Dendritic cell treated with granulocyte-macrophage colony-stimulating factor and Interleukin-4, amounts not matched to agents 40 ng/mL and 50 ng/mL, for 4 days (primary cell): ENCODE results near the gene CPNE6.

Source experiments
- H3K27ac Mint-ChIP-seq: one replicate; pipeline ENCODE4 v1.8.0; 2022; ENCODE audit warnings: mild to moderate bottlenecking, mixed read lengths
- H3K27me3 Mint-ChIP-seq: one replicate; pipeline ENCODE4 v1.8.0; 2022; ENCODE audit warnings: mild to moderate bottlenecking, mixed read lengths
- H3K36me3 Mint-ChIP-seq: one replicate; pipeline ENCODE4 v1.8.0; 2022; ENCODE audit warnings: low read depth, mixed read lengths
- H3K4me1 Mint-ChIP-seq: one replicate; pipeline ENCODE4 v1.8.0; 2022; ENCODE audit warnings: low read depth, mixed read lengths
- H3K4me3 Mint-ChIP-seq: one replicate; pipeline ENCODE4 v1.8.0; 2022; ENCODE audit warnings: mild to moderate bottlenecking, moderate library complexity, mixed read lengths
- H3K9me3 Mint-ChIP-seq: one replicate; pipeline ENCODE4 v1.8.0; 2022; ENCODE audit warnings: mixed read lengths
- intact Hi-C: fragments of 100-400 bp; cut with micrococcal nuclease; formaldehyde crosslinking; loops from one replicate; pipeline ENCODE4 v1.15.0; 2022

The CPNE6 gene

GRCh38 chr14:24058951-24059475 is 12.3 kb upstream of the CPNE6 start:
- Mint-ChIP-seq H3K27ac (no peak overlapping the region), H3K36me3 (no peaks in the 10 kb centered on the region), H3K27me3 (peaks cover 24% of the 10 kb centered on the region), H3K9me3 (no peaks in the 10 kb centered on the region), H3K4me3 (no peak overlapping the region), H3K4me1 (no peaks in the 10 kb centered on the region)
- intact Hi-C loops: loop anchor here (1.0 to 5.0 kb wide), 3 partner anchors 31 to 103 kb away; partner anchors contain the start of gene IRF9

DNA sequence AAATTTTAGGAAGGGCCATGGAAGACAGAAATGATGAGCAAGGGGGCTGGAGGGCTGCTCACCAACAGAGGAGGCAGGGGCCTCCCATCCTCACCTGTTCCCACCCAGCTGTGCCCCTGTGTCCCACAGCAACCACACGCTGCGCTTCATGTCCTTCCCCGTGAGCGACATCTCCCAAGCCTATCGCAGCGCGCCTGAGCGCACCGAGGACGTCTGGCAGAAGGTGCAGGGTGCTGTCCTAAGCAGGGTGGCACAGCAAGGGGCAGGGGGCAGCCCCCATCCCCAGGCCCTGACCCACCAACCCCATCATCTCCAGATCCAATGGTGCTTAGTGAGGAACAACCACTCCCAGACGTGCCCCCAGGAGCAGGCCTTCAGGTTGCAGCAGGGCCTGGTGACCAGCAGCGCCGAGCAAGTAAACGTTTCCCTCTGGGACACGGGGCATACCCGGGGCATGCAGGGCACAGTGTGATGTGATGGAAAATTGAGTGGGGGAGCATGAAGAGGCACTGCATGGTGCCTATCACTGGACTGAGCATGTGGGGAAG is 11.4 kb upstream of the CPNE6 start:
- H3K4me3 Mint-ChIP-seq: no peak overlapping the region
- no peaks in the 10 kb centered on the region for H3K9me3 Mint-ChIP-seq
- H3K27me3 Mint-ChIP-seq: peaks cover 19% of the 10 kb centered on the region
- no peak overlapping the region for H3K27ac Mint-ChIP-seq
- intact Hi-C loops: loop anchor here (2.0 to 5.0 kb wide), 2 partner anchors 49 to 102 kb away; partner anchors contain the start of gene IRF9
- H3K36me3 Mint-ChIP-seq: no peaks in the 10 kb centered on the region
- H3K4me1 Mint-ChIP-seq: no peaks in the 10 kb centered on the region

GRCh38 chr14:24060443-24060842 is 10.9 kb upstream of the CPNE6 start:
- Mint-ChIP-seq H3K27me3 (peaks cover 14% of the 10 kb centered on the region), H3K4me3 (no peak overlapping the region), H3K9me3 (no peaks in the 10 kb centered on the region), H3K36me3 (no peaks in the 10 kb centered on the region), H3K27ac (no peak overlapping the region), H3K4me1 (no peaks in the 10 kb centered on the region)
- intact Hi-C loops: no loop called here

DNA sequence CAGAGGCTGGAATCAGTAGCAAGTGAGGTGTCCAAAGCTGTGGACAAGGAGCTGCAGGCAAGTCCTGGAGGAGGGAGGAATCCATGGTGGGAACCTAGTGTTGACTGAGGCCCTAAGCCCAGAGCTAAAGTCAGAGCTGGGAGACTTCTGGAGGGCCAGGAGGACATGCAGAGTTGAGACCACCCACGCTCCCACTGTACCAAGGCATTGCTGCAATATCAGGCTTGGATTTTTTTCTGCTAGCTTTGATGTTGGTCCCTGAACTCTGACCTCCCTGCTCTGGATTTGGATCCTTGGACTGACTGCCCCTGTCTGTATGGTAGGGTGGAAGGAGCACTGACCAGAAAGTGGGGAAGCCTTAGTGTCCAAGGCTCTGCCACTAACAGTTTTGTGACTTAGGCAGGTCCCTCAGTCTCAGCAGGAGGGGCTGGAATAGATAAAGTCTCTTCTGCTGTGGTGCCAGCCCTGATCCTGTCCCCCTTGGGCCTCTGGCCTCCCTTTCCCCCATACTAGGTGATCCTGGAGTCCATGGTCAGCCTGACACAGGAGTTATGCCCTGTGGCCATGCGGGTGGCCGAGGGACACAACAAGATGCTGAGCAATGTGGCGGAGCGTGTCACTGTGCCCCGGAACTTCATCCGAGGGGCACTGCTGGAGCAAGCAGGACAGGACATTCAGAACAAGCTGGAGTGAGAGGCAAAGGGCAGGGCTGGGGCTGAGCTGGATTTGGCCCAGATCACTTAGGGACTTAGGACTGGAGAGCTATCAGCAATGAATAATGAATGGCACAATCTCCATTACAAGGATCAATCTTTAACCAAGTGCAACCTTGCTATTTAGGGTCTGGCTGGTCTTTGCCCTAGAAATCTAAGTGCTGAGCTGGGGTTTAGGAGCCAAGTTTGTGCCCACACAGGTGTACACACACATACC is 10.1 kb upstream of the CPNE6 start:
- Mint-ChIP-seq H3K36me3 (no peaks in the 10 kb centered on the region), H3K27ac (no peak overlapping the region), H3K4me3 (no peak overlapping the region), H3K4me1 (no peaks in the 10 kb centered on the region), H3K9me3 (no peaks in the 10 kb centered on the region), H3K27me3 (peaks cover 13% of the 10 kb centered on the region)
- intact Hi-C loops: no loop called here

DNA sequence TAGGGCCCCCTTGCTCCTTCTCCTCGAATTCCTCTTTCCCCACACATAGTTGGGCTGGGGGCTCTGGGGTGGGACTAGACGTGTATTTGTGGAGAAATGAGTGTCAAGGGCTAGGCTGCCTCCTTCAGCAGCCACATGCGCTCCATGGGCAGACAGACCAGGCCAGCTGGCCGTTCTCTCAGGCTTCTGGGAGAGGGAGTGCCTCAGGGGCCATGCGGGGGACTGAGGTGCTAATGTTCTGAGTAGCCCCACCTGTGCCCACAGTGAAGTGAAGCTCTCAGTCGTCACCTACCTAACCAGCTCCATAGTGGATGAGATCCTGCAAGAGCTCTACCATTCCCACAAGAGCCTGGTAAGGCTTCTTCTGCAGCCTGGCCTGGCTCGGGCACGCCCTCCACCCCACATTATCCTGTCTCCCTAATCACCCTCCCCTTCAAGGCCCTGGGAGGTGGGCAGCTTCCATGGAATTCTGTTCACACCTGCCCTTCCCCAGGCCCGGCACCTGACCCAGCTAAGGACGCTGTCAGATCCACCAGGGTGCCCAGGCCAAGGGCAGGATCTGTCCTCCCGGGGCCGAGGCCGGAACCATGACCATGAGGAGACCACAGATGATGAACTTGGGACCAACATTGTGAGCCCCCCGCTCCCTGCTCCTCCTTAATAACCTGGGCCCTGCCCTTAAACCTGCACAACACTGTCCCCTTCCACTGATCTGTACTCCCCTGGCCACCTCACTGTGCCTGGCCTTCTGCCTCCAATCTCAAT is 9.0 kb upstream of the CPNE6 start:
- intact Hi-C loops: no loop called here
- no peaks in the 10 kb centered on the region for H3K4me1 Mint-ChIP-seq
- peaks cover 10% of the 10 kb centered on the region for H3K27me3 Mint-ChIP-seq
- H3K36me3 Mint-ChIP-seq: no peaks in the 10 kb centered on the region
- no peak overlapping the region for H3K27ac Mint-ChIP-seq
- no peaks in the 10 kb centered on the region for H3K9me3 Mint-ChIP-seq
- H3K4me3 Mint-ChIP-seq: no peak overlapping the region

DNA sequence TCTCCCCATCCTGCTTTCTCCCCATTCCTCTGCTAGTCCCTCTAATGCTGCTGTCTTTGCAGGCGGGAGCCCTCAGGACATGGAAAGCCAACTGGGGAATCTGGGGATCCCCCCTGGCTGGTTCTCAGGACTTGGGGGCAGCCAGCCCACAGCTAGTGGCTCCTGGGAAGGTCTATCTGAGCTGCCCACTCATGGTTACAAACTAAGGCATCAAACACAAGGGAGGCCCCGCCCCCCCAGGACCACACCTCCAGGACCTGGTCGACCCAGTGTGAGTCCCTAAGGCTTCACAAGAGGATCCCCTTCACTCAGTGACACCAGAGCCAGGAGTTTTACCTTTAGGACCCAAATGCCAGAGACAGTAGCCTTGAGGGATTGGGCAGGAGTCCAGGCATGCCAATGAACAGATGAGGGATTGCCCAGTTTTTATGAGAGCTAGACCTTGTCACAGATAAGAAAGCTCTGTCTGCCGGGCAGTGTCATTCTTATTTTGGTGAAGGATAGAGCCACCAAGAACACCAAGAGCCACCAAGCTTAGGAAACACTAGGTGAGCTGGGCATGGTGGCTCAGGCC is 8.0 kb upstream of the CPNE6 start:
- H3K27me3 Mint-ChIP-seq: peaks cover 12% of the 10 kb centered on the region
- H3K36me3 Mint-ChIP-seq: no peaks in the 10 kb centered on the region
- intact Hi-C loops: no loop called here
- H3K9me3 Mint-ChIP-seq: no peaks in the 10 kb centered on the region
- no peaks in the 10 kb centered on the region for H3K4me1 Mint-ChIP-seq
- no peak overlapping the region for H3K4me3 Mint-ChIP-seq
- H3K27ac Mint-ChIP-seq: no peak overlapping the region

DNA sequence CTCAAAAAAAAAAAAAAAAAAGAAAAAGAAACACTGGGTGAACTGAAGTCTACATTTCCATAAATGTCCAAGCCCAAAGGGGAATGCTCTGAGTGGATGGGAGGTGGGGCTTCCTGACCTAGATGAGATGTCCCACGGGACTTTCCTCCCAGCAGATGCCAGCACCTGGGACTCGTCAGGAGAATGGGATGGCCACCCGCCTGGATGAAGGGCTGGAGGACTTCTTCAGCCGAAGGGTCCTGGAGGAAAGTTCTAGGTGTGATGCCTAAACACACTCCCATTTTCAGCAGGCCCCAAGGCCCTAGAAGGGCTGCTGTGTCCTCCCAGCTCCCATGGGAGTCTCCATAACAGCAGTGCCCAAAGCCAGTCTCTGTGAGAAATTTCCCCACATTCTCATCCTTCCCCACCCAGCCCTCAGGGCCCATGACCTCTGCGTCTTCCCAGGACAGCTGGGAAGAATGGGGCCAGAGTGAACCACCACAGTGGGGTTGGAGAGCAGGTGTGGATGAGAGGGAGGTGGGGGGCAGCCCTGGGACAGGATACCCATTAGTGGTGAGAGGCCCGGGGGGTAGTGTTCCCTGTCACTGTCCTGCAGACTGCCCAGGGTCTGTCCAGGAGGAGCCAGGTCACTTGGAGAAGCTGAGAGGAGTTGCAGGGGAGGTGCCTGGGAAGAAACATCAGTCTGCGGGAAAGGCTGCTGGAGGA is 7.1 kb upstream of the CPNE6 start:
- no peaks in the 10 kb centered on the region for H3K9me3 Mint-ChIP-seq
- H3K27me3 Mint-ChIP-seq: peaks cover 18% of the 10 kb centered on the region
- no peak overlapping the region for H3K4me3 Mint-ChIP-seq
- H3K27ac Mint-ChIP-seq: no peak overlapping the region
- H3K4me1 Mint-ChIP-seq: no peaks in the 10 kb centered on the region
- intact Hi-C loops: no loop called here
- H3K36me3 Mint-ChIP-seq: no peaks in the 10 kb centered on the region

GRCh38 chr14:24064856-24065255 is 6.5 kb upstream of the CPNE6 start:
- Mint-ChIP-seq H3K4me3 (no peak overlapping the region), H3K4me1 (no peaks in the 10 kb centered on the region)
- intact Hi-C loops: no loop called here

DNA sequence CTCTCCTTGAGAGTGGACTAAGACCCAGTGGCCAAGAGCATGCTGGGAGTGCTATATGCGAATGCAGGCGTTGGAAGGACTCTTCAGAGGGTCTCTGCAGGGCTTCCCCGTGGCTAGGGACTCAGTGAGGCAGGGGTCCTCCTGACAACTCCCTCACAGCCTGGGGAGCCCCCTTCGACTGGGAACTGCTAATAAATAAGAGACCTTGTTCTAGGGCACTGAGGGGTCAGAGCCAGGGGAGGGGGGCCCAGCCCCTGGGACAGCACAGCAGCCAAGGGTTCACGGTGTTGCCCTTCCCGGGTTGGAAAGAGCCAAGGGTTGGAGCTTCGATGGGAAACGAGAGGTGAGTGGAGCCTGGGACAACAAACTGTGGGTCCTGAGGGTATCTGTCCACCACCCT is 6.0 kb upstream of the CPNE6 start:
- H3K4me3 Mint-ChIP-seq: no peak overlapping the region
- no peak overlapping the region for H3K27ac Mint-ChIP-seq
- H3K36me3 Mint-ChIP-seq: no peaks in the 10 kb centered on the region
- no peaks in the 10 kb centered on the region for H3K9me3 Mint-ChIP-seq
- H3K4me1 Mint-ChIP-seq: peaks cover 4% of the 10 kb centered on the region
- intact Hi-C loops: no loop called here
- peaks cover 28% of the 10 kb centered on the region for H3K27me3 Mint-ChIP-seq

More at GRCh38 chr14:24064856-24065255, 6.5 kb upstream of the CPNE6 start:
- H3K27ac Mint-ChIP-seq: no peak overlapping the region
- H3K9me3 Mint-ChIP-seq: no peaks in the 10 kb centered on the region
- H3K36me3 Mint-ChIP-seq: no peaks in the 10 kb centered on the region
- peaks cover 24% of the 10 kb centered on the region for H3K27me3 Mint-ChIP-seq

DNA sequence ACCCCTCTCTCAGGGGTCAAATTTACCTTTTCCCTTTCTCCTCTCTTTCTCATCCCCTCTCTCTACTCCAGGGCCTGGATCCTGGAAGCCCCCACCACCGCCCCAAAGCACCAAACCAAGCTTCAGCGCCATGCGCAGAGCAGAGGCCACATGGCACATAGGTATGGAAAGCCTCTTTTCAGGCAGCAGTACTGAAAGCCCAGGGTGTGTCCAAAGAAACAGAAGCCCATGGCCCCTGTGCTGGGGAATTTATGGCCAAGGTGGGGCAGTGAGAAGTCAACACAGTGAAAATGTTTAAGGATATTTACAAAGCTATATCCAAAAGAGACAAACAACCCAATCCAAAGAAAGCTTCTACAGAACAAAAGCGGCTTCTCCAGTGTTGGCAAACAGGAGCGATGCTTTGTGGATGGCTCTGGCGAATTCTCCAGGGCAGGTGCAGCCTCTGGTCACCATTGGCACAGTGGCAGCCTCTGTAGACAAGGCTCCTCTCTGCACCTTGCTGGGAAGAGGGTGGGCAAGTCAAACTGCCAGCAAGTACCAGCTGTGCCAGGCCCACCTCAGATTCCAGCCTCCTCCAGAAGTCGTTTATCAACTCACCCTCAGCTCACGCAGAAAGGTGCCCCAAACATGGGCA is 4.7 kb upstream of the CPNE6 start:
- H3K4me1 Mint-ChIP-seq: peaks cover 11% of the 10 kb centered on the region

GRCh38 chr14:24067133-24068082 is 4.0 kb upstream of the CPNE6 start:
- H3K27ac Mint-ChIP-seq: no peak overlapping the region
- intact Hi-C loops: no loop called here
- H3K36me3 Mint-ChIP-seq: no peaks in the 10 kb centered on the region
- H3K4me1 Mint-ChIP-seq: peaks cover 11% of the 10 kb centered on the region
- no peak overlapping the region for H3K4me3 Mint-ChIP-seq
- H3K27me3 Mint-ChIP-seq: peaks cover 38% of the 10 kb centered on the region
- no peaks in the 10 kb centered on the region for H3K9me3 Mint-ChIP-seq

More for the DNA sequence above, 4.7 kb upstream of the CPNE6 start:
- Mint-ChIP-seq H3K27me3 (peaks cover 32% of the 10 kb centered on the region), H3K9me3 (no peaks in the 10 kb centered on the region), H3K27ac (no peak overlapping the region), H3K36me3 (no peaks in the 10 kb centered on the region), H3K4me3 (no peak overlapping the region)
- intact Hi-C loops: no loop called here
